ENCODE data around the gene MEPE.

Gene MEPE

GRCh38 chr4:87853108-87853507 is 20.3 kb downstream of the MEPE start:
- Histone ChIP-seq H2BK120ac (ENCODE audit: low read depth, low read length) (peak overlapping the region; percentile 73), H3K23ac (ENCODE audit: low read length) (no peak overlapping the region), H3K56ac (ENCODE audit: low read length) (no peak overlapping the region), H4K8ac (ENCODE audit: low read depth, low read length) (no peak overlapping the region), H2BK15ac (replicated peaks; ENCODE audit: low read depth) (no peak overlapping the region), H3K4ac (ENCODE audit: low read depth, low read length) (no peak overlapping the region), H3K4me3 (ENCODE audit: low read length) (no peak overlapping the region), H3K36me3 (ENCODE audit: control insufficient read depth, insufficient read depth, low read length) (no peaks in the 10 kb centered on the region), H3K4me1 (ENCODE audit: control insufficient read depth, low read depth, low read length) (peaks cover 10% of the 10 kb centered on the region), H4K5ac (ENCODE audit: low read length) (no peak overlapping the region), H3K27ac (ENCODE audit: low read depth, low read length) (no peak overlapping the region), H2BK5ac (ENCODE audit: low read length) (no peak overlapping the region), H3K79me1 (ENCODE audit: low read length) (no peaks in the 10 kb centered on the region), H3K9ac (ENCODE audit: low read length) (no peak overlapping the region), H3K4me2 (ENCODE audit: low read length) (no peak overlapping the region), H3K18ac (ENCODE audit: low read length) (no peak overlapping the region), H3K27me3 (ENCODE audit: insufficient read depth, low read length, poor library complexity) (no peaks in the 10 kb centered on the region), H3K79me2 (ENCODE audit: control insufficient read depth, insufficient read depth, low read length) (no peaks in the 10 kb centered on the region), H2AK5ac (ENCODE audit: low read length) (no peak overlapping the region)
- peak; percentile 72 for DNase-seq
- no CpG with 5 or more reads among the region's 3 CpGs for WGBS (ENCODE audit: extremely low coverage, insufficient coverage, low lambda C conversion rate)

GRCh38 chr4:87853891-87854290 is 21.1 kb downstream of the MEPE start:
- no peak overlapping the region for H2BK15ac ChIP-seq (replicated peaks; ENCODE audit: low read depth)
- no peak overlapping the region for H3K18ac ChIP-seq (ENCODE audit: low read length)
- H3K23ac ChIP-seq (ENCODE audit: low read length) = no peak overlapping the region
- H2BK5ac ChIP-seq (ENCODE audit: low read length) = no peak overlapping the region
- no peak overlapping the region for H3K9ac ChIP-seq (ENCODE audit: low read length)
- no peak overlapping the region for H4K5ac ChIP-seq (ENCODE audit: low read length)
- H3K4me1 ChIP-seq (ENCODE audit: control insufficient read depth, low read depth, low read length) = peaks cover 10% of the 10 kb centered on the region
- H2AK5ac ChIP-seq (ENCODE audit: low read length) = no peak overlapping the region
- no peak overlapping the region for H3K4ac ChIP-seq (ENCODE audit: low read depth, low read length)
- no peak overlapping the region for H2BK120ac ChIP-seq (ENCODE audit: low read depth, low read length)
- H3K56ac ChIP-seq (ENCODE audit: low read length) = no peak overlapping the region
- H3K4me2 ChIP-seq (ENCODE audit: low read length) = no peak overlapping the region
- H3K27ac ChIP-seq (ENCODE audit: low read depth, low read length) = no peak overlapping the region
- H3K36me3 ChIP-seq (ENCODE audit: control insufficient read depth, insufficient read depth, low read length) = no peaks in the 10 kb centered on the region
- no peaks in the 10 kb centered on the region for H3K79me1 ChIP-seq (ENCODE audit: low read length)
- no peaks in the 10 kb centered on the region for H3K79me2 ChIP-seq (ENCODE audit: control insufficient read depth, insufficient read depth, low read length)
- H3K27me3 ChIP-seq (ENCODE audit: insufficient read depth, low read length, poor library complexity) = no peaks in the 10 kb centered on the region
- DNase-seq = no peak
- no peak overlapping the region for H4K8ac ChIP-seq (ENCODE audit: low read depth, low read length)
- no peak overlapping the region for H3K4me3 ChIP-seq (ENCODE audit: low read length)

- no peak overlapping the region for H2AK5ac ChIP-seq (ENCODE audit: low read length)
- no CpG with 5 or more reads among the region's 8 CpGs for WGBS (ENCODE audit: extremely low coverage, insufficient coverage, low lambda C conversion rate)
- no peak overlapping the region for H3K27ac ChIP-seq (ENCODE audit: low read depth, low read length)
- no peak overlapping the region for H3K9ac ChIP-seq (ENCODE audit: low read length)
- H3K79me2 ChIP-seq (ENCODE audit: control insufficient read depth, insufficient read depth, low read length) = no peaks in the 10 kb centered on the region
- no peak overlapping the region for H4K5ac ChIP-seq (ENCODE audit: low read length)
- H3K23ac ChIP-seq (ENCODE audit: low read length) = no peak overlapping the region
- H3K4me1 ChIP-seq (ENCODE audit: control insufficient read depth, low read depth, low read length) = peaks cover 7% of the 10 kb centered on the region
- H3K4me3 ChIP-seq (ENCODE audit: low read length) = no peak overlapping the region
- H2BK5ac ChIP-seq (ENCODE audit: low read length) = peak overlapping the region; percentile 4
- no peaks in the 10 kb centered on the region for H3K79me1 ChIP-seq (ENCODE audit: low read length)
- H3K56ac ChIP-seq (ENCODE audit: low read length) = peak overlapping the region; percentile 35
- no peaks in the 10 kb centered on the region for H3K36me3 ChIP-seq (ENCODE audit: control insufficient read depth, insufficient read depth, low read length)
- no peaks in the 10 kb centered on the region for H3K27me3 ChIP-seq (ENCODE audit: insufficient read depth, low read length, poor library complexity)
- H2BK120ac ChIP-seq (ENCODE audit: low read depth, low read length) = no peak overlapping the region
- no peak overlapping the region for H2BK15ac ChIP-seq (replicated peaks; ENCODE audit: low read depth)
- DNase-seq = no peak
- no peak overlapping the region for H3K4me2 ChIP-seq (ENCODE audit: low read length)
- no peak overlapping the region for H4K8ac ChIP-seq (ENCODE audit: low read depth, low read length)
- H3K18ac ChIP-seq (ENCODE audit: low read length) = peak overlapping the region; percentile 86
- no peak overlapping the region for H3K4ac ChIP-seq (ENCODE audit: low read depth, low read length)
Observed at GRCh38 chr4:87855559-87855958, 22.8 kb downstream of the MEPE start.

- H3K79me2 ChIP-seq (ENCODE audit: control insufficient read depth, insufficient read depth, low read length) = no peaks in the 10 kb centered on the region
- H3K4me1 ChIP-seq (ENCODE audit: control insufficient read depth, low read depth, low read length) = peaks cover 7% of the 10 kb centered on the region
- no peak overlapping the region for H3K18ac ChIP-seq (ENCODE audit: low read length)
- DNase-seq = peak; percentile 91
- H4K5ac ChIP-seq (ENCODE audit: low read length) = no peak overlapping the region
- no peak overlapping the region for H4K8ac ChIP-seq (ENCODE audit: low read depth, low read length)
- H3K23ac ChIP-seq (ENCODE audit: low read length) = no peak overlapping the region
- H3K4me2 ChIP-seq (ENCODE audit: low read length) = no peak overlapping the region
- H3K4ac ChIP-seq (ENCODE audit: low read depth, low read length) = no peak overlapping the region
- H3K79me1 ChIP-seq (ENCODE audit: low read length) = no peaks in the 10 kb centered on the region
- peak overlapping the region; percentile 12 for H3K56ac ChIP-seq (ENCODE audit: low read length)
- H3K36me3 ChIP-seq (ENCODE audit: control insufficient read depth, insufficient read depth, low read length) = no peaks in the 10 kb centered on the region
- no CpG with 5 or more reads among the region's 1 CpG for WGBS (ENCODE audit: extremely low coverage, insufficient coverage, low lambda C conversion rate)
- H2AK5ac ChIP-seq (ENCODE audit: low read length) = no peak overlapping the region
- no peak overlapping the region for H3K9ac ChIP-seq (ENCODE audit: low read length)
- no peak overlapping the region for H2BK120ac ChIP-seq (ENCODE audit: low read depth, low read length)
- H3K27ac ChIP-seq (ENCODE audit: low read depth, low read length) = peak overlapping the region; percentile 6
- H3K27me3 ChIP-seq (ENCODE audit: insufficient read depth, low read length, poor library complexity) = no peaks in the 10 kb centered on the region
- peak overlapping the region; percentile 24 for H2BK5ac ChIP-seq (ENCODE audit: low read length)
- H2BK15ac ChIP-seq (replicated peaks; ENCODE audit: low read depth) = no peak overlapping the region
- no peak overlapping the region for H3K4me3 ChIP-seq (ENCODE audit: low read length)
Observed at GRCh38 chr4:87856816-87857215, 24.0 kb downstream of the MEPE start.

GRCh38 chr4:87857789-87858188 is 25.0 kb downstream of the MEPE start:
- Histone ChIP-seq H3K56ac (ENCODE audit: low read length) (peak overlapping the region; percentile 19), H4K8ac (ENCODE audit: low read depth, low read length) (no peak overlapping the region), H2BK15ac (replicated peaks; ENCODE audit: low read depth) (no peak overlapping the region), H3K27ac (ENCODE audit: low read depth, low read length) (no peak overlapping the region), H3K79me1 (ENCODE audit: low read length) (no peaks in the 10 kb centered on the region), H3K4me1 (ENCODE audit: control insufficient read depth, low read depth, low read length) (peaks cover 6% of the 10 kb centered on the region), H3K4ac (ENCODE audit: low read depth, low read length) (no peak overlapping the region), H2BK120ac (ENCODE audit: low read depth, low read length) (no peak overlapping the region), H3K4me3 (ENCODE audit: low read length) (no peak overlapping the region), H2AK5ac (ENCODE audit: low read length) (peak overlapping the region; percentile 24), H3K27me3 (ENCODE audit: insufficient read depth, low read length, poor library complexity) (no peaks in the 10 kb centered on the region), H3K9ac (ENCODE audit: low read length) (no peak overlapping the region), H4K5ac (ENCODE audit: low read length) (no peak overlapping the region), H3K23ac (ENCODE audit: low read length) (no peak overlapping the region), H3K79me2 (ENCODE audit: control insufficient read depth, insufficient read depth, low read length) (no peaks in the 10 kb centered on the region), H3K4me2 (ENCODE audit: low read length) (no peak overlapping the region), H2BK5ac (ENCODE audit: low read length) (no peak overlapping the region), H3K18ac (ENCODE audit: low read length) (no peak overlapping the region), H3K36me3 (ENCODE audit: control insufficient read depth, insufficient read depth, low read length) (no peaks in the 10 kb centered on the region)
- peak; percentile 75 for DNase-seq
- no CpG with 5 or more reads among the region's 5 CpGs for WGBS (ENCODE audit: extremely low coverage, insufficient coverage, low lambda C conversion rate)

GRCh38 chr4:87862236-87862635 is 29.5 kb downstream of the MEPE start:
- no peaks in the 10 kb centered on the region for H3K36me3 ChIP-seq (ENCODE audit: control insufficient read depth, insufficient read depth, low read length)
- H3K79me1 ChIP-seq (ENCODE audit: low read length) = no peaks in the 10 kb centered on the region
- DNase-seq = no peak
- H3K4me2 ChIP-seq (ENCODE audit: low read length) = no peak overlapping the region
- no peak overlapping the region for H3K4ac ChIP-seq (ENCODE audit: low read depth, low read length)
- no peak overlapping the region for H3K4me3 ChIP-seq (ENCODE audit: low read length)
- no peak overlapping the region for H3K56ac ChIP-seq (ENCODE audit: low read length)
- H2BK15ac ChIP-seq (replicated peaks; ENCODE audit: low read depth) = no peak overlapping the region
- no peak overlapping the region for H3K9ac ChIP-seq (ENCODE audit: low read length)
- H2AK5ac ChIP-seq (ENCODE audit: low read length) = no peak overlapping the region
- no peak overlapping the region for H2BK120ac ChIP-seq (ENCODE audit: low read depth, low read length)
- no peak overlapping the region for H4K5ac ChIP-seq (ENCODE audit: low read length)
- no CpG with 5 or more reads among the region's 2 CpGs for WGBS (ENCODE audit: extremely low coverage, insufficient coverage, low lambda C conversion rate)
- no peak overlapping the region for H2BK5ac ChIP-seq (ENCODE audit: low read length)
- no peaks in the 10 kb centered on the region for H3K27me3 ChIP-seq (ENCODE audit: insufficient read depth, low read length, poor library complexity)
- H4K8ac ChIP-seq (ENCODE audit: low read depth, low read length) = no peak overlapping the region
- H3K18ac ChIP-seq (ENCODE audit: low read length) = no peak overlapping the region
- H3K27ac ChIP-seq (ENCODE audit: low read depth, low read length) = no peak overlapping the region
- no peak overlapping the region for H3K23ac ChIP-seq (ENCODE audit: low read length)
- no peaks in the 10 kb centered on the region for H3K79me2 ChIP-seq (ENCODE audit: control insufficient read depth, insufficient read depth, low read length)
- H3K4me1 ChIP-seq (ENCODE audit: control insufficient read depth, low read depth, low read length) = peaks cover 9% of the 10 kb centered on the region

All from mesendoderm (in vitro differentiated cells).